ENCODE data around the gene ST6GALNAC4. TPM values are rescaled to one million over a fixed set of nuclear protein-coding genes. Genes with fewer than 3 reads are reported as not detected.

The ST6GALNAC4 gene
- total RNA-seq, 1 experiment from 2014 or later: 15.4 TPM

- Mint-ChIP-seq H3K36me3 (ENCODE audit: insufficient read depth in 1 of 3, low read depth in 3 of 3) (no peaks in the 10 kb centered on the region), H3K4me1 (peaks cover 17 to 40% of the 10 kb centered on the region in 2 experiments), H3K27me3 (ENCODE audit: low read depth) (no peaks in the 10 kb centered on the region), H3K27ac (peak overlapping the region; percentile 40 to 85 (median 66); a peak in 5 of 7 replicates), H3K4me3 (peak overlapping the region; percentile 19 to 56; a peak in 3 of 5 replicates), H3K9me3 (no peaks in the 10 kb centered on the region)
- Histone ChIP-seq H4K91ac (ENCODE audit: insufficient read length, low read depth, low read length) (no peak overlapping the region), H3K4me2 (ENCODE audit: insufficient read depth, insufficient read length, low read length) (no peak overlapping the region), H2BK15ac (ENCODE audit: low read depth, low read length) (no peak overlapping the region), H3K4ac (ENCODE audit: low read depth, low read length) (no peak overlapping the region), H2BK120ac (ENCODE audit: low read depth, low read length, poor library complexity, severe bottlenecking) (no peak overlapping the region), H3K23ac (ENCODE audit: insufficient read length, low read depth, low read length) (no peak overlapping the region), H2BK5ac (ENCODE audit: insufficient read length, low read length) (no peak overlapping the region), H3K79me2 (ENCODE audit: insufficient read depth, low read length) (no peaks in the 10 kb centered on the region), H3K14ac (ENCODE audit: insufficient read depth, low read length) (no peak overlapping the region), H2BK20ac (ENCODE audit: low read depth, low read length, poor library complexity, severe bottlenecking) (no peak overlapping the region), H3K27me3 (ENCODE audit: insufficient read depth, low read length) (no peaks in the 10 kb centered on the region), H3K23me2 (ENCODE audit: insufficient read length, low read depth, low read length, poor library complexity, severe bottlenecking) (no peaks in the 10 kb centered on the region), H4K20me1 (ENCODE audit: control insufficient read depth, insufficient read depth, insufficient read length) (no peaks in the 10 kb centered on the region), H3K79me1 (ENCODE audit: insufficient read depth, low read depth, low read length, poor library complexity, severe bottlenecking) (no peaks in the 10 kb centered on the region), H4K5ac (ENCODE audit: insufficient read length, low read depth, low read length) (no peak overlapping the region), H3K4me1 (ENCODE audit: insufficient read depth, low read length) (peaks cover 8% of the 10 kb centered on the region; the same call in 1 of the 2 replicates), H3K9ac (ENCODE audit: extremely low read depth, insufficient read length, low read length) (no peak overlapping the region), H2AK5ac (ENCODE audit: insufficient read length, low read length) (no peak overlapping the region), H3T11ph (ENCODE audit: low read length) (no peak overlapping the region), H3K9me3 (ENCODE audit: control insufficient read depth, low read depth, low read length) (no peaks in the 10 kb centered on the region), H3K56ac (ENCODE audit: insufficient read length, low read depth, low read length) (no peak overlapping the region), H2BK12ac (ENCODE audit: insufficient read length, low read depth, low read length) (no peak overlapping the region), H4K8ac (replicated peaks; ENCODE audit: insufficient read length, low read depth, low read length) (no peak overlapping the region), H3K27ac (ENCODE audit: insufficient read length, low read depth, low read length) (no peak overlapping the region), H3K18ac (ENCODE audit: insufficient read length, low read depth, low read length) (no peak overlapping the region), H2AFZ (ENCODE audit: low read length) (no peak overlapping the region)
- no CpG with 5 or more reads among the region's 12 CpGs for WGBS (ENCODE audit: extremely low coverage, insufficient read length, low lambda C conversion rate)
- TF ChIP-seq CTCF (conservative IDR thresholded peaks at IDR 0.05): no peak
- DNase-seq: peak; percentile 66
These were observed 12.3 kb downstream of the ST6GALNAC4 start for GRCh38 chr9:127904561-127905003.

All from H9 (cell line).